OCI-LY7 (cell line): ENCODE measurements around the gene DNAH17. TPM values are rescaled to one million over a fixed set of nuclear protein-coding genes. Genes with fewer than 3 reads are reported as not detected.

Source experiments
- BruUV-seq: library from RNA; stranded (reverse); fragments of 400-500 nt; replicated peaks from 2 replicates; lab custom pipeline; 2021; lab: Mats Ljungman, UMichigan
- CTCF ChIA-PET: fragments of 300-600 bp; sonication (Branson Sonifier 250); formaldehyde crosslinking; loops from one replicate; lab custom pipeline; 2022; ENCODE audit warnings: antibody characterized with exemption; ENCODE audit not compliant: unreplicated experiment; lab: Charles Lee
- POLR2A ChIA-PET: fragments of 300-600 bp; sonication (Branson Sonifier 250); formaldehyde crosslinking; loops from one replicate; lab custom pipeline; 2022; ENCODE audit warnings: antibody characterized with exemption; lab: Charles Lee
- DNase-seq: peaks from one replicate; pipeline ENCODE4 v3.0.0-alpha.2; 2015; ENCODE audit warnings: low spot score
- H2AFZ ChIP-seq: fragments of 200-600 bp; sonication (generic), shearing (Covaris generic); 2 replicates; pipeline ENCODE4 v1.6.1; 2014; ENCODE audit warnings: mild to moderate bottlenecking, antibody characterized with exemption, low read length, moderate library complexity
- H3K27ac ChIP-seq: fragments of 200-600 bp; sonication (generic); 2 replicates; pipeline ENCODE4 v1.5.1; 2014; ENCODE audit warnings: mixed run types, low read depth, mild to moderate bottlenecking, moderate library complexity, low read length, inconsistent platforms; ENCODE audit not compliant: poor library complexity, severe bottlenecking
- H3K36me3 ChIP-seq: fragments of 200-600 bp; sonication (generic); 2 replicates; pipeline ENCODE4 v1.6.1; 2014; ENCODE audit warnings: mild to moderate bottlenecking, antibody characterized with exemption, low read length, moderate library complexity, mixed read lengths; ENCODE audit not compliant: insufficient read depth
- H3K4me1 ChIP-seq: fragments of 200-600 bp; sonication (generic); 2 replicates; pipeline ENCODE4 v1.5.1; 2014; ENCODE audit warnings: mild to moderate bottlenecking, low read length; ENCODE audit not compliant: insufficient read depth, poor library complexity, severe bottlenecking
- H3K4me2 ChIP-seq: fragments of 200-600 bp; sonication (generic); 2 replicates; pipeline ENCODE4 v1.6.1; 2014; ENCODE audit warnings: mild to moderate bottlenecking, low read length
- H3K4me3 ChIP-seq: fragments of 200-600 bp; sonication (generic); 2 replicates; pipeline ENCODE4 v1.5.1; 2014; ENCODE audit warnings: mild to moderate bottlenecking, low read depth, low read length; ENCODE audit not compliant: poor library complexity, severe bottlenecking
- H3K79me2 ChIP-seq: fragments of 200-600 bp; sonication (generic); 2 replicates; pipeline ENCODE4 v1.6.1; 2016; ENCODE audit warnings: low read depth, mild to moderate bottlenecking, low read length, moderate library complexity, mixed read lengths; ENCODE audit not compliant: insufficient read depth
- H3K9me2 ChIP-seq: fragments of 200-600 bp; sonication (generic); 2 replicates; pipeline ENCODE4 v1.6.1; 2016; ENCODE audit warnings: mild to moderate bottlenecking, low read length, mixed read lengths; ENCODE audit not compliant: insufficient read depth
- H3K9me3 ChIP-seq: fragments of 200-600 bp; sonication (generic); 2 replicates; pipeline ENCODE4 v1.6.1; 2014; ENCODE audit warnings: mild to moderate bottlenecking, mixed run types, low read length, mixed read lengths
- H4K20me1 ChIP-seq: fragments of 200-600 bp; sonication (generic); 2 replicates; pipeline ENCODE4 v1.6.1; 2014; ENCODE audit warnings: mild to moderate bottlenecking, antibody characterized with exemption, low read length, moderate library complexity, mixed read lengths; ENCODE audit not compliant: insufficient read depth
- EZH2phosphoT487 ChIP-seq: fragments of 200-600 bp; sonication (generic); IDR thresholded peaks from 2 replicates; pipeline ENCODE4 v1.6.1; 2018; ENCODE audit warnings: low read depth, borderline replicate concordance, mild to moderate bottlenecking, mixed run types, antibody characterized with exemption, low read length, moderate library complexity, mixed read lengths
- intact Hi-C: fragments of 100-400 bp; cut with micrococcal nuclease; formaldehyde crosslinking; loops from one replicate; pipeline ENCODE4 v1.10.0; 2022; ENCODE audit not compliant: unreplicated experiment
- total RNA-seq, 2 experiments: library from RNA; depleted of rRNA in 1 of 2; stranded (reverse); fragments of >200 nt in 1 of 2; shearing (Covaris generic) in 1 of 2; gene quantifications; 2 replicates each; pipeline ENCODE4 v1.2.3, GENCODE V29; 2014 to 2022
- TF ChIP-seq, protein P1 (sequence below): fragments of 200-600 bp; sonication (generic); conservative IDR thresholded peaks from 2 replicates; pipeline ENCODE4 v1.5.1; 2014; ENCODE audit warnings: mild to moderate bottlenecking, antibody characterized with exemption, low read length, moderate library complexity, mixed read lengths

The DNAH17 gene
- total RNA-seq, 2 experiments from 2014 or later: 0.89 to 1.1 TPM

DNA sequence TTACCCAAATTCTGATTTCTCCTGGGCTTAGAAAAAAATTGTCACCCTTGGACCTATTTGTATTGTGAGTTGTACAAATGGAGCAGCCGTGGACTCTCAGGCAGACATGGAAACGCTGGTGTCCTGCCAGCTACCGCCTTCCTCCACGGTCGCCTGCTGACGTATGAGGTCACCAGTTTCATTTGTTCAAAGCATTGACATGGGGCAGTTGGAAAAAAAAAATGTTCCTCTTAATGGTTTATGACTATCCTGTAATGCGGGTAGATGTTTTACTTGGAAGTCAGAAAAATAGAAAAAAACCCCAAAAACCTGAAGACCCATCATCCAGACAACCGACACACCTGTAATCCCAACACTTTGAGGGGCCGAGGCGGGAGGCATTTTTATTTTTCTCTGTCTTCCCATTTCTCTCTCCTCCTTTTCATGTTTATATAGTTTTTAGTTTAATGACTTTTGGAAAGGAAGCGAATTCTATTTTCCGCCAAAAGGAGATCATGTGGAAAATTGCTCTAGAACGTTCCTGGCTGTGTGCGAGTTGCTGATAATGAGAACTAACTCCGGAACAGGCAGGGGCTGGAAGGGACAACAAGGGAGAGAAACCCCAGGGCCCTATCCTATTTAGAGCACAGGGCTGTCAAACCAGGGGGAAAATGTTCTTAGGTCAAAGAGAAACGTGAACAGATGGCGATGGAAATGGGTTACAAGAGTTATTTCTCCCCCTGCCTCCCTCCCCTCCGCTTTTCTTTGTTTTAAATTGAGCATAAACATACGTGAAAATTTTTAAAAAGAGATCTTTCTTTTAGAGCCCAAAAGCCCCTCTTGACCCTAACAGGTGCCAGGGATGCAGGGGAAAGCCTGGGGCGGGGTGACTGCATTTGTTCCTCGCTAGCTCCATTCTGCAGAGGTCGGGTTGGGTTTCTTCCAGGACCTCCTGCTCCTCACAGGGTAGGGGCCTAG is 13.7 kb downstream of the DNAH17 start:
- Histone ChIP-seq H4K20me1 (no peaks in the 10 kb centered on the region), H3K36me3 (no peaks in the 10 kb centered on the region), H3K9me2 (no peaks in the 10 kb centered on the region), H3K79me2 (no peaks in the 10 kb centered on the region), H3K4me3 (no peak overlapping the region), H3K9me3 (no peaks in the 10 kb centered on the region), H2AFZ (no peak overlapping the region), H3K4me1 (no peaks in the 10 kb centered on the region), H3K4me2 (no peak overlapping the region), H3K27ac (no peak overlapping the region)
- BruUV-seq: no TSS peak
- ChIA-PET CTCF (no interaction called here), POLR2A (no interaction called here)
- TF ChIP-seq, protein P1, sequence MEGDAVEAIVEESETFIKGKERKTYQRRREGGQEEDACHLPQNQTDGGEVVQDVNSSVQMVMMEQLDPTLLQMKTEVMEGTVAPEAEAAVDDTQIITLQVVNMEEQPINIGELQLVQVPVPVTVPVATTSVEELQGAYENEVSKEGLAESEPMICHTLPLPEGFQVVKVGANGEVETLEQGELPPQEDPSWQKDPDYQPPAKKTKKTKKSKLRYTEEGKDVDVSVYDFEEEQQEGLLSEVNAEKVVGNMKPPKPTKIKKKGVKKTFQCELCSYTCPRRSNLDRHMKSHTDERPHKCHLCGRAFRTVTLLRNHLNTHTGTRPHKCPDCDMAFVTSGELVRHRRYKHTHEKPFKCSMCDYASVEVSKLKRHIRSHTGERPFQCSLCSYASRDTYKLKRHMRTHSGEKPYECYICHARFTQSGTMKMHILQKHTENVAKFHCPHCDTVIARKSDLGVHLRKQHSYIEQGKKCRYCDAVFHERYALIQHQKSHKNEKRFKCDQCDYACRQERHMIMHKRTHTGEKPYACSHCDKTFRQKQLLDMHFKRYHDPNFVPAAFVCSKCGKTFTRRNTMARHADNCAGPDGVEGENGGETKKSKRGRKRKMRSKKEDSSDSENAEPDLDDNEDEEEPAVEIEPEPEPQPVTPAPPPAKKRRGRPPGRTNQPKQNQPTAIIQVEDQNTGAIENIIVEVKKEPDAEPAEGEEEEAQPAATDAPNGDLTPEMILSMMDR: no peak
- TF ChIP-seq EZH2phosphoT487: no peak
- intact Hi-C loops: no loop called here
- DNase-seq: no peak

DNA sequence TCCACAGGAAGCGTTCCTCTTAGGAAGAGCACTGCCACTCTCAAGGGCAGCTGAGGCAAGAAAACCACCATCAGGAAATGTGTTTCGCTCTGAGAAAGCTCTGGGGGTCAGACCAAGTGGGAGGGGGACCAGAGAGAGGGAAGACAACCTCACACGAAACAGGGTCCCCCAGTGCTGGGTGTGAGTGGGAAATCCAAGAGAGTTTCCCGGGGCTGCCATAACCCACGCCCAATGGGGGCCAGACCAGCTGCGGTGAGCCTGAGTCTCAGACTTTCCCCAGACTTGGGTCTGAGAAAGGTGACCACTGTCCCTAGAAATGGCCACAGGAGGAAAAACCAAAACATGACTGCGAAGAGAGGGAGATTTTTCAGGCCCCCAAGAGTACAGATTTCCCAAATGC is 14.5 kb downstream of the DNAH17 start:
- Histone ChIP-seq H3K9me3 (no peaks in the 10 kb centered on the region), H3K4me3 (no peak overlapping the region), H3K4me2 (no peak overlapping the region), H3K4me1 (no peaks in the 10 kb centered on the region), H3K79me2 (no peaks in the 10 kb centered on the region), H3K36me3 (no peaks in the 10 kb centered on the region), H3K27ac (no peak overlapping the region), H4K20me1 (no peaks in the 10 kb centered on the region), H3K9me2 (no peaks in the 10 kb centered on the region), H2AFZ (no peak overlapping the region)
- ChIA-PET CTCF (no interaction called here), POLR2A (no interaction called here)
- no peak for DNase-seq
- TF ChIP-seq, protein P1: no peak
- TF ChIP-seq EZH2phosphoT487: no peak
- intact Hi-C loops: no loop called here
- no TSS peak for BruUV-seq

DNA sequence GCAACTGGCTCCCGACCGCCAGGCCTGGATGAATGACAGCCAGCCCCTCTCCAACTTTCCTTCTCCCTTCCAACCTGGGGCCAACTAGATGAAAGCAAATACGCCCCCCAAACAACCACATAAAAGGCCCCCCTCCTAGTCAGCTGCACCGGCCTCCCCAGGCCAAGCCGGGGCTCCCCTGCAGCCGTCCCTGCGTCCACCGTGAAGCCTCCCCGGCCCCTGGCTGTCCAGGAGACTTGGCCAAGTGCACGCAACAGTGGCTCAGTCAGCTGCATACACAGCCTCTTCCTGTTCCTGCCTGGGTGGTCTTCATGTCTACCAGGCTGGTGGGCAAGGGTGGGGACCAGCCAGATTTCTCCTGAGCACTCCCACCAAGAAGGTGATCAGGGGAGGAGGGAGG is 16.0 kb downstream of the DNAH17 start:
- CTCF ChIA-PET: no interaction called here
- intact Hi-C loops: no loop called here
- POLR2A ChIA-PET: no interaction called here
- BruUV-seq: no TSS peak
- Histone ChIP-seq H3K9me2 (no peaks in the 10 kb centered on the region), H3K4me3 (no peak overlapping the region), H2AFZ (no peak overlapping the region), H3K4me1 (no peaks in the 10 kb centered on the region), H3K9me3 (no peaks in the 10 kb centered on the region), H3K36me3 (no peaks in the 10 kb centered on the region), H3K79me2 (no peaks in the 10 kb centered on the region), H3K27ac (no peak overlapping the region), H4K20me1 (no peaks in the 10 kb centered on the region), H3K4me2 (no peak overlapping the region)
- TF ChIP-seq EZH2phosphoT487: no peak
- TF ChIP-seq, protein P1: no peak
- DNase-seq: no peak
